Esophagus squamous epithelium (tissue), 4 donors: ENCODE measurements around the gene BTG4.

Experiments used
- POLR2A ChIP-seq, 4 donors: fragments of 450-650 bp; IDR thresholded peaks; one replicate each; pipeline ENCODE4 v1.6.1; 2017; ENCODE audit warnings: antibody characterized with exemption in 4 of 4, mild to moderate bottlenecking in 4 of 4, moderate library complexity in 3 of 4
- TF ChIP-seq, protein P1 (sequence below), 6 experiments: fragments of 450-650 bp in 4 of 6; fragments of 200-600 bp in 2 of 6; sonication (generic) in 2 of 6; IDR thresholded peaks; one replicate each; pipeline ENCODE4 v1.5.1; 2016 to 2019; ENCODE audit warnings: antibody characterized with exemption in 6 of 6, mild to moderate bottlenecking in 4 of 6, moderate library complexity in 4 of 6

DNA sequence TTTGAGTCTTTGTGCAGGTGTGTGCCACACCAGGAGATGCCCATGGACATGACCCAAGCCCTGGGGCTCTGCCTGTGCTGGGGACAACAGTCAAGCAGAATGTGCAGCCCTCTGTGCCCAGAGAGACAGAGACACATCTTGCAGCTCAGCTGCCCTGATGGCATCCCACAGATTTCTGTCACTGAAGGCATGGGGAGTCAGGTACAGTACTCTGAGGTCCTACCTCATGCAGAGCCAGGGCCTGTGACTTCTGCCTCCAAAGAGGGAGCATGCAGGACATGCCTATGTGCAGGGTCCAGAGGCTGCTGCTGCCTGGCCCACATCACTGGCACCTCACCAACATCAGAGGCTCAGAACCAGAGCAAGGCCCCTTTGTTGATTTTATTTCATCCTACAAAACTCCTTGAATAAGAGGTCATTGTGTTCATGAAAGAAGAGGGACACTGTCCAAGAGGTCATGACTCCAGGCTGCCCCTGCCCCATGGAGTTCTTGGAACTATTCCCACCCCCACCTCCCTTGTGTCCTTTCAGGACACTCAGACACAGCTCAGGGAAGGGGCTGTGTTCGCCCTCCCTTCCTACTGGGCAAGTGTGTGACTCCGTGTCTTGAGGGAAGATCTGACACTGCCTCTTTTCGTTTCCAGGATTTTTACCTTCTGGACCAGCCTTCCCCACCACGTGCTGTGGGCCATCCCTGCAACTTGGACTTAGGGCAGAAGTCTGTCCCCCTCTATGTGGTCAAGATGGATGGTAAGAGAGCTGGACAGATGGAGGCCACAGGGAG, 62.3 kb downstream of the BTG4 start:
- TF ChIP-seq, protein P1, sequence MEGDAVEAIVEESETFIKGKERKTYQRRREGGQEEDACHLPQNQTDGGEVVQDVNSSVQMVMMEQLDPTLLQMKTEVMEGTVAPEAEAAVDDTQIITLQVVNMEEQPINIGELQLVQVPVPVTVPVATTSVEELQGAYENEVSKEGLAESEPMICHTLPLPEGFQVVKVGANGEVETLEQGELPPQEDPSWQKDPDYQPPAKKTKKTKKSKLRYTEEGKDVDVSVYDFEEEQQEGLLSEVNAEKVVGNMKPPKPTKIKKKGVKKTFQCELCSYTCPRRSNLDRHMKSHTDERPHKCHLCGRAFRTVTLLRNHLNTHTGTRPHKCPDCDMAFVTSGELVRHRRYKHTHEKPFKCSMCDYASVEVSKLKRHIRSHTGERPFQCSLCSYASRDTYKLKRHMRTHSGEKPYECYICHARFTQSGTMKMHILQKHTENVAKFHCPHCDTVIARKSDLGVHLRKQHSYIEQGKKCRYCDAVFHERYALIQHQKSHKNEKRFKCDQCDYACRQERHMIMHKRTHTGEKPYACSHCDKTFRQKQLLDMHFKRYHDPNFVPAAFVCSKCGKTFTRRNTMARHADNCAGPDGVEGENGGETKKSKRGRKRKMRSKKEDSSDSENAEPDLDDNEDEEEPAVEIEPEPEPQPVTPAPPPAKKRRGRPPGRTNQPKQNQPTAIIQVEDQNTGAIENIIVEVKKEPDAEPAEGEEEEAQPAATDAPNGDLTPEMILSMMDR (IDR thresholded peaks at IDR 0.05), result no peak
- no peak for TF ChIP-seq POLR2A (IDR thresholded peaks at IDR 0.05)
